ENCODE data around the gene UNC13C.

- TF ChIP-seq CTCF (IDR thresholded peaks at IDR 0.05; ENCODE audit: poor library complexity) (no peak), EZH2 (IDR thresholded peaks at IDR 0.05; ENCODE audit: borderline replicate concordance) (no peak)
These were observed 572.7 kb downstream of the UNC13C start for GRCh38 chr15:54550954-54551353.
